ENCODE data around the gene RHD.
A peak's percentile ranks its signal among the peaks of the same experiment; 100 is the strongest.

RHD gene

GRCh38 chr1:25239681-25240541 lies 32.4 kb upstream of the RHD start:
- Histone ChIP-seq H3K4me2 (ENCODE audit: low read length) (peak overlapping the region; percentile 79), H4K20me1 (ENCODE audit: insufficient read depth, low read length) (no peaks in the 10 kb centered on the region), H3K4me3 (ENCODE audit: low read depth, low read length, poor library complexity, severe bottlenecking) (peak overlapping the region; percentile 57), H3K9me2 (ENCODE audit: low read depth, low read length) (no peaks in the 10 kb centered on the region), H3K36me3 (ENCODE audit: insufficient read depth, low read length) (peaks cover 42% of the 10 kb centered on the region), H3K9me3 (ENCODE audit: low read length) (no peaks in the 10 kb centered on the region), H3K9ac (ENCODE audit: low read length) (peak overlapping the region; percentile 58), H3K4me1 (ENCODE audit: insufficient read depth, low read length, severe bottlenecking) (peaks cover 62% of the 10 kb centered on the region), H3F3A (ENCODE audit: insufficient read depth, low read length) (peaks cover 12% of the 10 kb centered on the region; the same call in 1 of the 2 replicates), H3K79me2 (ENCODE audit: insufficient read depth, low read length) (0 out of 2 replicates have a peak, but pooled peaks cover 6% of the 10 kb centered on the region), H3K27ac (ENCODE audit: low read depth, low read length, poor library complexity, severe bottlenecking) (peak overlapping the region; percentile 89), H2AFZ (ENCODE audit: low read length) (no peak overlapping the region), H3K27me3 (ENCODE audit: insufficient read depth, low read length) (no peaks in the 10 kb centered on the region)
- no peak for TF ChIP-seq EZH2 (IDR thresholded peaks at IDR 0.05; ENCODE audit: borderline replicate concordance, low read length)
- peak; percentile 63 for TF ChIP-seq CTCF (IDR thresholded peaks at IDR 0.05; ENCODE audit: low read length)

DNA sequence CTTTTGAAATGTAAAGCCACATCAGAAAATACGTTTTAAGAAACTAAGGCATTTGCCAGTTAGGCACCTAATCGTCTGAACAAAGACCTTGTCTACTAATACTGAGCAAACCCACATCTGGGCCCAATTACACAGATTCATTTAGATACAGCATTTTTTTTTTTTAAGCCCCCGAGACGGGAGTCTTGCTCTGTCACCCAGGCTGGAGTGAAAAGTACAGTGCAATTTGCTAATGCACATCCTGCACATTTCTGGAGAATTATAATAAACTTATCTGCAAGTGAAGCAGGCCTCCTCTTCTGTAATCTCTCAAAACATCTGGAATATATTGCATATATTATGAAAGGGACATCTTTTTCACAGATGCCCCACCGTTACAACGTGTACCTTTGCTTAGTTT lies 28.4 kb upstream of the RHD start:
- Histone ChIP-seq H3K9ac (ENCODE audit: low read length) (no peak overlapping the region), H3K4me1 (ENCODE audit: insufficient read depth, low read length, severe bottlenecking) (peaks cover 49% of the 10 kb centered on the region), H3K27ac (ENCODE audit: low read depth, low read length, poor library complexity, severe bottlenecking) (no peak overlapping the region), H3K27me3 (ENCODE audit: insufficient read depth, low read length) (no peaks in the 10 kb centered on the region), H3K4me2 (ENCODE audit: low read length) (no peak overlapping the region), H3F3A (ENCODE audit: insufficient read depth, low read length) (0 out of 2 replicates have a peak, but pooled peaks cover 6% of the 10 kb centered on the region), H3K36me3 (ENCODE audit: insufficient read depth, low read length) (peaks cover 58% of the 10 kb centered on the region), H3K79me2 (ENCODE audit: insufficient read depth, low read length) (peaks cover 24% of the 10 kb centered on the region), H3K9me2 (ENCODE audit: low read depth, low read length) (no peaks in the 10 kb centered on the region), H4K20me1 (ENCODE audit: insufficient read depth, low read length) (peaks cover 2% of the 10 kb centered on the region; the same call in 1 of the 2 replicates), H3K4me3 (ENCODE audit: low read depth, low read length, poor library complexity, severe bottlenecking) (no peak overlapping the region), H2AFZ (ENCODE audit: low read length) (no peak overlapping the region), H3K9me3 (ENCODE audit: low read length) (no peaks in the 10 kb centered on the region)
- TF ChIP-seq EZH2 (IDR thresholded peaks at IDR 0.05; ENCODE audit: borderline replicate concordance, low read length) (no peak), CTCF (IDR thresholded peaks at IDR 0.05; ENCODE audit: low read length) (no peak)

DNA sequence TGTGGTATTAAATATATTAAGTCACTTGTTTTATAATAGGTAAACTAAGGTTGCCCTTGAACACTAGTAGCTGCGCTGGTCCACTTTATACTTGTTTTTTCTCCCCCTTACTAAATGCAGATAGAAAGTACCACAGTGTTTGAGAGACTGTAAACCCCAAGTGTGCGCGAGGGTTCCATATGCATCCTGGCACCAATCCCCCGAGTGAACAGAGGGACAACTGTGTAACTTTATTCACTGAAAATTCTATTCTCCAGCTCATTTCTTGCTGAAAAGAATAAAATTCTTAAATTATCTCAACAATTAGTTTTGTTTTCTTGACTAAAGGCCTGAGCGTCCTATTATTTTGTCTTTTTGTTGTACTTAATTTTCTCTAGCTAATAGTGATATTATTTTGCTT lies 26.9 kb upstream of the RHD start:
- TF ChIP-seq EZH2 (IDR thresholded peaks at IDR 0.05; ENCODE audit: borderline replicate concordance, low read length), result no peak
- TF ChIP-seq CTCF (IDR thresholded peaks at IDR 0.05; ENCODE audit: low read length), result no peak
- H3K4me2 ChIP-seq (ENCODE audit: low read length), result peak overlapping the region; percentile 77
- H2AFZ ChIP-seq (ENCODE audit: low read length), result no peak overlapping the region
- peaks cover 58% of the 10 kb centered on the region for H3K36me3 ChIP-seq (ENCODE audit: insufficient read depth, low read length)
- H4K20me1 ChIP-seq (ENCODE audit: insufficient read depth, low read length), result peaks cover 2% of the 10 kb centered on the region; the same call in 1 of the 2 replicates
- H3K27ac ChIP-seq (ENCODE audit: low read depth, low read length, poor library complexity, severe bottlenecking), result no peak overlapping the region
- no peaks in the 10 kb centered on the region for H3K27me3 ChIP-seq (ENCODE audit: insufficient read depth, low read length)
- no peaks in the 10 kb centered on the region for H3K9me3 ChIP-seq (ENCODE audit: low read length)
- H3K4me3 ChIP-seq (ENCODE audit: low read depth, low read length, poor library complexity, severe bottlenecking), result peak overlapping the region; percentile 84
- H3K9ac ChIP-seq (ENCODE audit: low read length), result peak overlapping the region; percentile 87; the same call in 1 of the 2 replicates
- 0 out of 2 replicates have a peak, but pooled peaks cover 6% of the 10 kb centered on the region for H3F3A ChIP-seq (ENCODE audit: insufficient read depth, low read length)
- H3K9me2 ChIP-seq (ENCODE audit: low read depth, low read length), result no peaks in the 10 kb centered on the region
- peaks cover 24% of the 10 kb centered on the region for H3K79me2 ChIP-seq (ENCODE audit: insufficient read depth, low read length)
- H3K4me1 ChIP-seq (ENCODE audit: insufficient read depth, low read length, severe bottlenecking), result peaks cover 36% of the 10 kb centered on the region
